Measurements from ENCODE around the gene LACTBL1.
"Not testable (repeated sequence)": the region's sequence is repeated elsewhere in the genome, so short reads cannot be mapped to it uniquely, and the experiment has no call there.

GRCh38 chr1:22980471-22980790, 7.8 kb upstream of the LACTBL1 start:
- TF ChIP-seq CTCF (IDR thresholded peaks at IDR 0.05); ZFX (IDR thresholded peaks at IDR 0.05; ENCODE audit: borderline replicate concordance): not testable (repeated sequence)

Measured in 22Rv1 (cell line).